Right kidney (tissue), 1 donor: ENCODE results near the gene RSPH6A.

Experiments used
- DNase-seq: peaks from one replicate; pipeline ENCODE4 v3.0.0-alpha.2; 2016

Gene RSPH6A

GRCh38 chr19:45779231-45780145, 35.6 kb downstream of the RSPH6A start:
- DNase-seq, result peak; percentile 84

- DNase-seq, result no peak
Measured at GRCh38 chr19:45778010-45778661, 37.0 kb downstream of the RSPH6A start.

DNA sequence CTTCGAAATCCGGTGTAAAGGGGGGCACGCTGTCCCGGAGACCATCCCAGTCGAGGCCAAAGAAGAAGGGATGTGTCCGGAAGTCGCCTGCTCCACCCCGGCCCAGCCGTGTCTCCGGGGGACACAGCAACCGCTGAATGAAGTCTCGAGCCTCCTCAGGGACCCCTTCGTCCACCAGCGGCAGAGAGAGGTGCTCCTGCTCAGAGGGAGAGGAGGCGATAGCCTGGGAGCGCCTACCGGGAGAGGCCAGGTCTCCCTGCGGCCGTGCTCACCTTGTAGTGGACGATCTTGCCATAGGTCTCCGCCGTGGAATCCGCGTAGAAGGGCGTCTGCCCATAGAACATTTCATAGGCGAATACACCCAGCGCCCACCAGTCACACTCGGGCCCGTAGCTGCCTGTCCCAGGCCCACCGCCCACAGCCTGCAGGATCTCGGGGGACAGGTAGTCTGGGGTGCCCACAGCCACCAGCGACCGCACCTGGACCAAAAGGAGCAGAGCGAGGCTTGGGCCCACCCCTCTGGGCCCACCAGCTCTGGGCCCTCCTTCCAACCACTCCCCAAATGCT, 37.6 kb downstream of the RSPH6A start:
- DNase-seq, result no peak

- DNase-seq, result no peak
Measured at GRCh38 chr19:45774765-45775164, 40.3 kb downstream of the RSPH6A start.

DNA sequence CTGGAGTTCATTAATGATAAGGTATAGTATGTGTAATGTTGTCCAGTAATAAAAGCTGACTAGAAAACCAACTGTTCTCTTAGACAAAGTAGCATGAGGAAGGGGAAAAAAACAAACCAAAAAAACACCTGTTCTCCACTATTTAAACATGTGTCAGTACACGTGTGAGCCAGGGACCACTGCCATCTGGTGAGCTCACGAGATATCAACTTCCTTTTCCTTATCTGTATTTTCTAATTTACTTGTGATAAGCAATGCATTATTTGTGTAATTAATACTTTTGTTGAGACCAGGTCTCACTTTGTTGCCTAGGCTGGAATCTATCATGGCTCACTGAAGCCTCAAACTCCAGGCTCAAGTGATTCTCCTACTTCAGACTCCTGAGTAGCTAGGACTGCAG, 41.7 kb downstream of the RSPH6A start:
- no peak for DNase-seq

GRCh38 chr19:45772912-45773311, 42.2 kb downstream of the RSPH6A start:
- no peak for DNase-seq

GRCh38 chr19:45772130-45772840, 42.8 kb downstream of the RSPH6A start:
- no peak for DNase-seq

DNA sequence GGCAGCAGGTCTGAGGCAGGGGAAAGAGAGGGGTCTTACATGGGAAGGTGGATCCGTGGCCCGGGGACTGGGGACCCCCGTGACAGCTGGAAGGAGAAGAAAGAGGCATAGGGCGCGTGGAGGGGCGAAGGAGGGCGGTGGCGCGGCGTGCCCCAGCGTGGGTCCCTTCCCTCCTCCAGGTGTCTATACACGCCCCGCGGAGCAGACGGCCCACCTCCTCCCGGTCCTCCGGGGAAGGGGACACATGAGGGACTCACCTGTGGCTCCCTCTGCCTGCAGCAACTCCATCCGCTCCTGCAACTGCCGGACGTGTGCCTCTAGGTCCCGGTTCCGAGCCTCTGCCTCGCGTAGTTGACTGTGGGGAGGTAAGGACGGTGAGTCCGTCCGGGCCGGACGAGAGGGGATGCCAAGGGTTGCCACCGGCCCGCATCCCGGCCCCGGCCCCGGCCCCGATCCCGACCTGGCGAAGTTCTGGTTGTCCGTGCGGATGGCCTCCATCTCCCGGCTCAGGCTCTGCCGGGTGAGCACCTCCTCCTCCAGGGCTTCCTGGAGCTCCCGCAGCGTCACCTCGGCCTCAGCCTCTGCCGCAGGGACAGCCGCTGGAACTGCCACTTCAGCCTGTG, 43.7 kb downstream of the RSPH6A start:
- peak; percentile 39 for DNase-seq

DNA sequence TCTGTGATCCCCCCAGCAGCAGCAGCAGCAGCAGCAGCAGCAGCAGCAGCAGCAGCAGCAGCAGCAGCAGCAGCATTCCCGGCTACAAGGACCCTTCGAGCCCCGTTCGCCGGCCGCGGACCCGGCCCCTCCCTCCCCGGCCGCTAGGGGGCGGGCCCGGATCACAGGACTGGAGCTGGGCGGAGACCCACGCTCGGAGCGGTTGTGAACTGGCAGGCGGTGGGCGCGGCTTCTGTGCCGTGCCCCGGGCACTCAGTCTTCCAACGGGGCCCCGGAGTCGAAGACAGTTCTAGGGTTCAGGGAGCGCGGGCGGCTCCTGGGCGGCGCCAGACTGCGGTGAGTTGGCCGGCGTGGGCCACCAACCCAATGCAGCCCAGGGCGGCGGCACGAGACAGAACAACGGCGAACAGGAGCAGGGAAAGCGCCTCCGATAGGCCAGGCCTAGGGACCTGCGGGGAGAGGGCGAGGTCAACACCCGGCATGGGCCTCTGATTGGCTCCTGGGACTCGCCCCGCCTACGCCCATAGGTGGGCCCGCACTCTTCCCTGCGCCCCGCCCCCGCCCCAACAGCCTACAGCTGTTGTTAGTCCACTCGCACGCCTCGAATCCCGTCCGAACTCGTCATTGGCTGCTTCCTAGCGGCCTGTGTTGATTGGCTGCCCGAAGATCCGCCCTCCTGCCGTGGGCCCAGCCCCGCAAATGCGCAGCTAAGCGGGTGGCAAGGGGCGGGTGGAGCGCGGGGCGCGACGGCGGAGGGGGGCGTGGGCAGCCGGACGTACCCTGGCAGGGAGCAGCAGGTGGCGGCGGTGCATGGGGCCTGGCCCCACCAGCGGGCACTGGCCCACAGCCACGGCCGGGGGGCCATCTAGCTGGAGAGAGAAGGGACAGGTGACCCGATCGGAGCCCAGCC, 44.7 kb downstream of the RSPH6A start:
- DNase-seq, result peak; percentile 100

DNA sequence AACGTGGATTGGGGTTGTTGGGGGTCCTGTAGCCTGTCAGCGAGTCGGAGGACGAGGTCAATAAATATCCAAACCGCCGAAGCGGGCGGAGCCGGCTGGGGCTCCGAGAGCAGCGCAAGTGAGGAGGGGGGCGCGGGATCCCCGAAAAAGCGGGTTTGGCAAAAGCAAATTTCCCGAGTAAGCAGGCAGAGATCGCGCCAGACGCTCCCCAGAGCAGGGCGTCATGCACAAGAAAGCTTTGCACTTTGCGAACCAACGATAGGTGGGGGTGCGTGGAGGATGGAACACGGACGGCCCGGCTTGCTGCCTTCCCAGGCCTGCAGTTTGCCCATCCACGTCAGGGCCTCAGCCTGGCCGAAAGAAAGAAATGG, 45.3 kb downstream of the RSPH6A start:
- DNase-seq, result peak; percentile 87

DNA sequence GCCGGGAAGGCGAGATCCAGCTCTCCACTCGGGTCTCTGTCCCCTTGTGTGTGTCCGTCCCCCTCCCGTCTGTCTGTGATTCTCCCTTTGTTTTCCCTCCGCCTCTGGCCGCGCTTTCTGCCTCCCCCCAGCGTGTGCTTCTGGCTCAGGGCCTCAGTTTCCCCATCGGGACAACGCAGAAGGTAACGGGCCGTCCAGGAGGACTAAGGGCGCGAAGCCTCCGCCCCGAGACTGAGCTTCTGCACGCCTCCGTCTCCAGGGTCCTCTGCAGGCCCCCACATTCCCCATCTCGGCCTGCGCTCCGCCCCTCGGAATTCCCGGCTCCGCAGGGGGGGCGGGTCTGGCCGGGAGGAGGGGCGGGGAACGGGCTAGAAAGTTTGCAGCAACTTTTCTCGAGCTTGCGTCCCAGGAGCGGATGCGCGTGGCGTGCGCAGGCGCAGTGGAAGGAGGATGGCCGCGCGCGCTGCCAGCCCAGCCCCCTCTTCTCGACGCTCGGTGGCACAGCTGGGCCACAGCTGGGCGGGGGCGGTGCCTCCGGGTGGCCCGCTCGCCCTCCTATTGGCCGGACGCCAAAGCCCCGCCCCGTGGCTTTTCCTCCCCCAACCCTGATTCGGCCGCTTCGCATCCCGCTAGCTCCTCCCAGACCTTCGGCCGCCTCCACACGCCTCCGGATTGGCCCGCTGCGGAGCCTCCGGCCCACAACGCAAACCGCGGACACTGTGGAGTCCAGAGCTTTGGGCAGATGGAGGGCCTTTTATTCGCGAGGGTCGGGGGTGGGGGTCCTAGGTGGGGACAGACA, 45.9 kb downstream of the RSPH6A start, which contains the start of gene SIX5:
Gene SIX5, minus strand, starts transcription at position 269 of the 799 bp plus-strand sequence. CDS start 408 bp downstream, outside the sequence.
- peak; percentile 95 for DNase-seq

DNA sequence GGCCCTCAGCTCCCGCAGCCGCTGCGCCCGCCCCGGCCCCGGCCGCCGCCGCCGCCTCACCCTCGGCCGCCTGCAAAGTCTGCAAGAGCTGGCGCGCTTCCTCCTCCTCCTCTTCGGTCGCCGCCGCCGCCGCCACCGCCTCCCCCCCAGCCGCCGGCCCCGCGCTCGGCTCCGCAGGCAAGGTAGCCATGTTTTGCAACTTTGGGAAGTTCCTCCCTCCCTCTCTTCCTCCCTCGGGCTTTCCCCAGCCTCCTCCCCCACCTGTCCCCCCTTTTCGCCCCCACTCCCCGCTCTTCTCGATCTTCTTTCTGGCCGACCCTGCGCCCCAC, 46.5 kb downstream of the RSPH6A start:
- no peak for DNase-seq

GRCh38 chr19:45767881-45768654, 47.0 kb downstream of the RSPH6A start:
- DNase-seq, result peak; percentile 87

DNA sequence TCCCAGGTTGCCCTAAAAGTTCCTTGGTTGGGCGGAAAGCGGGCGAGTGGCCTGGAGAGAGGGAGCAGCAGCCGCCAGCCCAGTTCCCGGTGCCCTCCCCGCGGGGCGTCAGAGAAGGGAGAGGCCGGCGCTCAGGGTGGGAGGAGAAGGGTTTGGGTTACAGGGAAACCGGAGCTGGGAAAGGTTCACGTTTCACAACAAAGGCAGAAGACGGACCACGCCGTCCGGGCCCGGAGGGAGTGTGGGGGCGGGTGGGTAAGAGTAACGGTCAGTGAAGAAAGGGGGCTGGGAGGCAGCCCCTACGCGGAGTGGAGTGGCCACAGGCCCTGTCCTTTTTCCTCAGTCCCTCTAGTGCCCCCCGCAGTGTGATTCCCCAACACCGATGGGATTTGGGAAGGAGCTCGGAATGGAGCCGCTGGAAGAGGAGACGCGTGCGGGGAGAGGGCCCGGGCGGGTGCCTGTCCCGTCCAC, 47.7 kb downstream of the RSPH6A start:
- peak; percentile 83 for DNase-seq

- no peak for DNase-seq
Measured at GRCh38 chr19:45766869-45767346, 48.2 kb downstream of the RSPH6A start.

GRCh38 chr19:45766296-45766868, 48.7 kb downstream of the RSPH6A start:
- no peak for DNase-seq

GRCh38 chr19:45765702-45766295, 49.3 kb downstream of the RSPH6A start:
- DNase-seq, result no peak

DNA sequence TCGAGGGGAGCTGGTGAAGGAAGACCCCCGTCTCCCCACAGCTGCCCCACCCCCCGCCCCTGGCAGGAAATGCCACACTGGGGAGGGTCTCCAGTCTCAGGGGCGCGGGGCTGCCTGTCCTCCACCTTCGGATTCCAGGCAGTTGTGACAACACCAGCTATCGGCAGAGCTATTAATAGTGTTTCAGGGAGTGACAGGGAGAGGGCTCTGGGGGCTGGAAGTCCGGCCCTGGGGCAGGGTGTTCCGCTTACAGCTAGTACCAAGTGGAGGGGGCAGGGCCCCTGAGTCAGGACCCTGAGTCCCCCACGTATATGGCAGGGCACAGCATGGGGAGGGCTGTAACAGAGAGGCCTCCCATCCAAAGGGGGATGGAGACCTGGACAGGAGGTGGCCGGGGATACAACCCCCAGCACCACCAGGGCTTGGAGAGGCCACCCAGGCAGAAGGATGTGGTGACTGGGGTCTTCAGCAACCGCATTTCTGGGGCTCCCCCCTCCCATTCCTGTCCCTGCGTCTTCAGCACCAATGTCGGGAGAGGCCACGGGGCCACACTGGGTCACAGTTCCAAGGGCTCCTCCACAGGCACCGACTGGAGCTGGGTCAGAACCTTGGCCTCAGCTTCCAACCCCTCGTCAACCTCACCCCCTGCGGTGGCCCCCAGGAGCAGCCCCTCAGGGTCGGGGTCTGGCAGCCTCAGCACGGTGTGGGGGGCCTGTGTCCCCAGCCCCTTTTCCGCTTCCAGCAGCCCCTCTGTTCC, 50.0 kb downstream of the RSPH6A start:
- no peak for DNase-seq
